Activated naive CD4-positive, alpha-beta T cell treated with anti-CD3 and anti-CD28 coated beads, Interleukin-2, amount 50 U/mL, for 16 hours (primary cell): Measurements from ENCODE around the gene FAM204A.

ENCODE experiments used
- DNase-seq: peaks from one replicate; pipeline ENCODE4 v3.0.0-alpha.2; 2020

FAM204A gene

DNA sequence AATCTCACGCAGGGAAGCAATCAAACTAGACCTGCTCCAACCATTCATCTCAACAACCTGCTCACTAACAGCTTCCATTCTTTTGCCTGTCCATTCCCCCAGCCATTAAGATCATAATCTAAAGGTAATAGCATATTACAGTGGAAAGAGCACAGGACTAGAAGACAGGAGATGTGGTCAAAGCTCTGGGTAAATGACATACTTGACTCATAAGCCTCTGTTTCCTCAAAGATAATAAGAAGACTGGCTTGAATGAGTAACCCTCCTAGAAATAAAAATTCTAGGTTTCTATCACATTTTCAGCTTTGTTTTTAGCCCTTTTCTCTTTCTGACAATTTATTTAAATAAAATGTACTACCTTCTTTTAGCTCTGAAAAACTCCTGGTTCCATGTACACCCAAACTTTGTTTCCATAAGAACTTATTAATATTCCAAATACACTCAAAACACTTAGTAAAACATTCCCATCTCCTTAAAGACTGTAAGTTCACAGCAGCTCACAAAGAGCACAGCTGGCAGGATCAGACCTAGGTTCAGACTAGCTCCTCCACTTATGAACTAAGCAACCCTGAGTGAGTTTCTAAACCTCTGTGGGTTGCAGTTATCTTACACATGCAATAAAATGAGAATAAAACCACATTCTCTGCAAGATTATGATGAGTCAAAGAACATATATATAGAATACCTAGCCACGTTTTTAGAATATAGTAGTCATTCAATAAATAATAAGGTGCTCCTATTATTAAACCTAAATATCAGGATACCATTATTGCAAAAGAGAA, 11.6 kb downstream of the FAM204A start:
- DNase-seq, result no peak

DNA sequence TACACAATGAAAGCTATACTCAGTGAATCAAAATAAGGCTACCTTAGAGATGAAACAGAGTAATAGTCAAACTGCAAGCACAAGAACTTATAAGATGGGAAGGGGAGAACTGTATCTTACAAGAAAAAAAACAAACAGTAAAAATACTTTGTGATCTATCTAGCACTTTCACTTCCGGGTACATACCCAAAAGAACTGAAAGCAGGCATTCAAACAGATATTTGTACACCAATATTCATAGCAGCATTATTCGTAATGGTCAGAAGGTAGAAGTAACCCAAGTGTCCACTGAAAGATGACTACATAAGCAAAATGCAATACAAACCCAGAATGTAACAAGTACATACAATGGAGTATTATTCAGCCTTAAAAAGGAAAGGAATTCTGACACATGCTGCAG, 18.0 kb downstream of the FAM204A start:
- no peak for DNase-seq

DNA sequence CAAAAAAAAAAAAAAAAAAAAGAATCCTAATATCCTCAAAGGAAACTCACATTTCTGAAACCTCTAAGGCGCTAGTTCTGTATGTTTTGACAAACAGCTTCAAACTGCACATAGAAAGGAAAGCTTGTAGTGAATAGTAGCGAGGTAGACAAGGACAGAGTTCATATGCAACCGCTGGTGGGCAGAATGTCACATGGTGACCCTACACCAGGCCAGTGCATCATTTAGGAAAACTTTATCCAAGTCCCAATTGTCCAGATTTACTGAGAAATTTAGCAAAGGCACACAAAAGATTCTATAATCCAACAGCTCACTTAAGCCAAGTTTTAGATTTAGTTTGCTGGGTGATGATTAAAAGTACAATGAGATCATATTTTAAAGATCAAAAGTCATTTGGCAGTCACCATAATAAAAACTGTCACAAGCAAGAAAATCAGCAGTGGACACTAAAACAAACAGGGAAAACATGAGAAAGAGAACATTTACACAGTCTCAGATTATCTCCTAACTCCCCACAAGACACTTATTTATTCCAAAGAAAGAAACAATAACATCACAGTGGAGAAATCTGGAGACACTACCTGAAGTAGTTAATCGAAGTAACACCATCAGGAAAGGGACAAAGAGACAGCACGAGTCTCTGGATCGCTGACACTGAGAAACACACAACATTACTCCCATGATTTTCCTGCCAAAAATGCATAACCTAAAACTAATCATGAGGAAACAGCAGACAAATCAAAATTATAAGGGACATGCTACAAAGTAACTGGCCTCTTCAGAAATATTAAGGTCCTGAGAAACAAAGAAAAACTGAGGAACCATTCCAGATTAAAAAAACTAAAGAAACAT, 20.2 kb downstream of the FAM204A start:
- no peak for DNase-seq

DNA sequence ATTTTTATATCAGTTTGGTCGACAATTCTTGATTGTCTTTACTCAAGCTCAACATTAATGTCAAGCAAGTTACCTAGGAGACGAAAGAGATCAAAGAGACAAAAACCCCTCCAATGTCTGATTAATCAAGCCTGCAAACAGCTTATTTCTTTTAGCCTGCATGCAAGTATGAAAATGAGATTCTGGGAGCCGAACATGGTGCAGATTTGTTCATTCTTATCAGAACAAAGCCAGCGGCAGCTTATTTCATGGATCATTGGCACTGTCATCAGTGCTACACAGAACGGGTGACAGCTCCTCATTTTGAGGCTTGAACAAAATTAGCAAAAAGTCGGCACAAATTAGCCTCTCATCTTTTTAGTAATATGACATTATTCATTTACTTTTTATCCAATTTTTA, 26.5 kb downstream of the FAM204A start:
- DNase-seq, result no peak

DNA sequence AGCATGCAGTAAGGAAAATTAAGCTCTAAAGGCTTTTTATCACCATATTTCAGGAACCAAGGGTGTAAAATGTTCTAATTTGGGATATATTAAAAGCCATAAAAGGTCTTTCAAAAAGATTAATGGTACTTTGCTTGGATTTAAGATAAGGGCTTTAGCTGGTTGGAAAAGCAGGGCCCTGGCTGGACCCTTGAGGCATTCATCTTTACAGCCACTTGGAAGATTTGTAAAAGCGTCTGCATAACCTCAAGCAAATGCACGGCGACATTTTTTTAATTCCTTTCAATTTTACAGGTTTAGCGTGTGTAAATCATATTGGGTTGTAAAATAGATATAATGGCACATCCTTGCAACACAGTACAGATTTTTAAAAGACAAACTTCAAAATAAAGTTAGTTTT, 27.2 kb downstream of the FAM204A start:
- no peak for DNase-seq

DNA sequence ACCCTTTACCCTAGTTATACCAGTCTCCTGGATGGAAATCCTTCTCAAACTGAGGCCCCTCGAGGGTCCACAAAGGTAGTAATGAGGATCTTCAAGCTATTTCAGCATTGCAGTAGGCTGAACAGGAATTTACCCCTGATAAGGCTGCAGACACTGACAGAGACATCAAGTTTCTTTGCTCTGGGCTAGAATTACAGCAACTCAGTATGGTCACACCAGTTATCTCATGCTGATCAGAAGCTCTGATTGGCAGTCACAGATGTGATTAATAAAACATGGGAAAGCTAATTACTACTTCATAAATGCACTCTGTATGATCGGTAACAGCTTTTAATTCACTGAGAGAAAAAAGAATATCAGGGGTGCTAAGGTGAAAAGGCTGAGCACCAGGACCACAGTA, 30.6 kb downstream of the FAM204A start:
- no peak for DNase-seq

DNA sequence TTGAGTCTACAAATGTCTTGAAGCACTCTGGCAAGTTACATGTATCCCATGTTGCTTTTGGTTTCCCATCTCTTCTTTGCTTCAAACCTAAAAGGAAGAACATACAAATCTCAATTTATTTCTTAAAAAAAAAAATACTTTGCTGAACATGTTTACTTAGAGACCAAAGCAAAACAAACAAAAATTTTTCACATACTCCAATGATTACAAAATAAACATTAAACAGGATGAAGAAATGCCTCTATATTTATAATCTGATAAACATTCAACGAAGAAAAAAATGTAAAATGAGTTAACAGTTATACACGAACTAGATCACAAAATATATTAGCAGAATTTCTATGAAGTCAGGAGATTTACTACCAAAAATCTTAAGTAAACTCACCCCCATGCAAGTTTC, 31.3 kb downstream of the FAM204A start:
- DNase-seq, result no peak

DNA sequence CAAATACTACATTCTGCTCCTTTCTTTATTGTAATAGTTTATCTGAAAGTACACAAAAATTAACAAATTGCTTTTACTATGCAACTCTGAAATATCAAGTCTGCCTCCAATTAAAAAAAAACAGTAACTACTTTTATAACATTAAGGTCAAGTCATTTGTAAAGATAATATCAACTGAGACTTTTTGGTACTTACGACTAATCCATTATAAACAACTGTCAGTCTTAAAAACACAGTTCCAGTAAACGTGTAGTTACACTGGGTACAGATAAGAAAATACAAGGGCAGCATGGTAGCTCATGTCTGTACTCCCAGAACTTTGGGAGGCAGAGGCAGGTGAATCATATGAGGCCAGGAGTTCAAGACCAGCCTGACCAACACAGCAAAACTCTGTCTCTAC, 32.2 kb downstream of the FAM204A start:
- DNase-seq, result no peak

DNA sequence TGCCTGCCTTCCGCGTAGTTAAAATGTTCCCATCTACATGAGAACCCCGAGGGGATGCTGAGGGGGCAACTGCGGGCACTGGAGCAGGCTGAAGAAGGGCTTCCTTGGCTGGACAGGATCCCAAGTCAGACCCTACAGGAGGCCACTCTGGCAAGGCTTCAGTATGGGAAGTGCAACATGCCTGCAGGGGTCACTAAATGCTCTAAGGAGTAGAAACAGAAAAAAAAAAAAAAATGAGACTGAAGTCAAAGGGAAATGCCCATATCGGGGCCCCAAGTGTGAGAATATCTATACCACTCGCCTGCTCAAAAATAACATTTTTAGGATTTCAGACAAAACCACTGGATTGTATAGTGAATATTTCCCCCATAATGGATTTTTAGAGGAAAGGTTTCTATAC, 33.5 kb downstream of the FAM204A start:
- DNase-seq, result no peak

DNA sequence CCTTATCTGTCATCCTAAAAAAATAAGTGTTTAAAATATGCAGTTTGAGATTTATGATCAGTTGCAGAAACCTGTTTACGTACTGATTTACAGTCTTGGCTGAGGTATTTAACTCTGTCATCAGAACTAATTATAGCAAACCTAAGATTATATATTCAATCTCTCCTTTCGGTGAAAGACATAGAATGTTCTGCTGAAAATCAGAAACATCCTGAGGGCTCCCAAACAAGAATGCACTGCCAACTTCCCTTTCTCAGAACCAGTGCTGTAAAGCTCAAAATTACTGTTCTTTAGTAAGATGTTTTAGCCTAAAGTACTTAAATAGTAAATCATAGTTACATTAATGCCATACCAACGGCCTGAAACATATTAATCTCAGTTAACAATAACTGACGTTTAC, 34.3 kb downstream of the FAM204A start:
- DNase-seq, result no peak

DNA sequence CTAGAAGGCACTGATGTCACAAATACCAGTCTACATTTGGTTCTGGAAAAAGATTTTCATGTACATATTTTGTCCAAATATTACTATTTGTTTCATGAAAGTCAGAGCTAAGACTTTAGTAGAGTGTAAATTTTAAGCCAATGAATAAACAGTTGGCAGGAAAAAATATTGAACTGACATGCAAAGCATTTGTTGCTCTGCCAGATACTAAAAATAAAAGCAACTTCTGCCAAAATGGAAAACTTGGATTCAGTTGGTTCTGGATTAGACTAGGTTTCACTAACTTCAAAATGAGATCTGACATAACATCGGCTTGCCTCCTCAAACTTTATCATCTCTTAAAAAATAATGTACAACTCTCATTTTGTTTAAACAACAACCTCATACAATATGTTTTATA, 34.9 kb downstream of the FAM204A start:
- DNase-seq, result no peak

DNA sequence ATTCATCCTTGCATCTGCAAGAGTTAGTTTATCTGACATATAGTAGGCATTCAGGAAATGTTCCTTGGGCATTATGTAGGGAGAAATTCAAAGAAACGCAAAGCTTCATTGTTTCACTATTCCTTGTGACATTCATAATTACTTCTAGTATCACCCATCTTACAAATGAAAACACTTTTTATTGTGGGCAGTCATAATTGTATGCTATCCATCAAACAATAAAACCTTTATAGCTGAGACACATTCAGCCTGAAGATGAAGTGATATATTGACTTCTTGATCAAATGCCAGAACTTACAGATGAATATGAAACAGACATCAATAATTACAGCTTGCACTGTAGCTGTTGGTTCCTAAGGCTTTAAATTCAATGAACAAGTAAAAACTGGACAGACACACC, 36.4 kb downstream of the FAM204A start:
- DNase-seq, result no peak

DNA sequence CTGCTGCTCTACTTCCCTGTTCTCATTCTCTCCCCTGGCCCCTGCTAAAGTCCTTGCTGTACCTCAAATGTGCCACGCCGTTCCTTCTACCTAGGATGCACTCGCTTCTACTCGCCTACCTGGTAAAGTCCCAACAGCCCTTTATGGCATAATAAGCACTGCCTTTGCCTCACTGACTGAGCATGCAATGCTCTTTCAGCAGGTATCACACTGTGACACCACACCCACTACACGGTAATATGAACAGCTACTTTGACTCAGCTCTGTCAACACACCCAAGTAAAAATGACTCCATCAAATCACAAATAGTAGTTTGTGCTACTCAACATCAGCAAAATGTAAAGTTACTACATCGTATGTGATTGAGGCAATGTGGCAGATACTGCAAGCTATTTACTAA, 37.6 kb downstream of the FAM204A start:
- no peak for DNase-seq

DNA sequence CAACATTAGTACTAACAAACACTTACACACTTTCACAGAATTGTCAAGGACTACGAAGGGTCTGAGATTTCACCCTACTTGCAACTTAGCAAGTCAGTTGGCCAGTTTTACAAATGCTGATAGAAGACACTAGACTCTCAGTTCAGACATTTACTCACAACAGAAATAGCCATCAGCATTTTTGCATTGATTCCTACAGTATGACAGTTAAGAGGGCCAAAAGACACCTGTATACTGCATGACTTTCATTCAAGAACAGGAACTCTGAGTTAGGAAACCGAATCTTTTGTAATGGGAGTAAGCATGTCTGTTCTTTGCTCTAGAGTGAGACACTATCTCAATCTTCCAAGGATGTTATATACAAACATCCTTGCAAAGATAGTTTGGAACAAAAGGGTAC, 40.9 kb downstream of the FAM204A start:
- no peak for DNase-seq

DNA sequence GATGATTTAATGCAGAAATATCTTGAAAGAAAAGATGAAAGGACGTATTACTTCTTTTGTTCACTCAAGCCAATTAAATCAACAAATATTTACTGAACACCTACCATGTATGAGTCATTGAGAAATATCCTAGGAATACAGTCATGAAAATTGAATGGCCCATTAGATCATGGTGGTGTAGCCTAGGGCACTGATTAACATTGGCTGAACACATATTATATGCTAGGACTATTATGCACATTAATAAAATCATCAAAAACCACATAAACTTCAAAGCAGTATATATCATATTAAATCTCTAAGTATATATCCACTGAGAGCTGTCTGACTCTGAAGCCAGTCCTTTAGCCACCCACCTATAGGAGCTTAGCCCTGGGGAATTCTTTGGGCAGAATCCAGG, 41.8 kb downstream of the FAM204A start:
- DNase-seq, result no peak

DNA sequence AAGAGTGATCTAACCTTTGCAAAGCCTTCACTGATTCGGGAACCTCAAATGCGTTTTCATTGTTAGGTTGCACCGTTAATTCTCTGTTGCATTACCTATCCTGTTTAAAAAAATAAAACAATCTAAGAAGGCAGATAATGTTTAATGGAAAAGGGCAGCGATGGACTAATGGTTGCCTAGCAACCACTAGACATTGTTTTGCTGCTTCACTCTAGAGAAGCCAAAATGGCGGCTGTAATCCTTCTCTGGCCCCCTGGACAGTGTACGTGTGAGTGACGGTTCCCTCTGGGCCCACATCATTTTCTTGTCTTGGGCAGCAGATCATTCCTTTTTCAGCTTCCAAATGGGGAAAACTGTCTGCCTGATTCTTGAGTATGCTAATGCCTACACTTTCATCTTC, 43.3 kb downstream of the FAM204A start:
- no peak for DNase-seq

DNA sequence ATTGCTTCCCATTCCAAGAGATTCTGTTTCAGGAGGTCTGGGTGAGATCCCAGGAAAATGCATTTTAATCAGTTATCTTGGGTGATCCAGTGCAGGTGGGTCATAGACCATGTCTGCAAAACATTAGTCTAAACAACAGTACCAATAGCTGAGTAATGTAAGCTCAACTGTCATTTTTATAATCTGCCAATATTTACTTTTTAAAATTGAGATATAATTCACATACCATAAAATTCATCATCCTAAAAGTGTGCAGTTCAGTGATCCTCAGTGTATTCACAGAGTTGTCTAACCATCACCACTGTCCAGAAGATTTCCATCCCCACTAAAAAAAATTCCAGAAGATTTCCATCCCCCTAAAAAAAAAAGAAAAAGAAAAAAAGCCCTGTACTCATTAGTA, 51.0 kb downstream of the FAM204A start:
- DNase-seq, result no peak

DNA sequence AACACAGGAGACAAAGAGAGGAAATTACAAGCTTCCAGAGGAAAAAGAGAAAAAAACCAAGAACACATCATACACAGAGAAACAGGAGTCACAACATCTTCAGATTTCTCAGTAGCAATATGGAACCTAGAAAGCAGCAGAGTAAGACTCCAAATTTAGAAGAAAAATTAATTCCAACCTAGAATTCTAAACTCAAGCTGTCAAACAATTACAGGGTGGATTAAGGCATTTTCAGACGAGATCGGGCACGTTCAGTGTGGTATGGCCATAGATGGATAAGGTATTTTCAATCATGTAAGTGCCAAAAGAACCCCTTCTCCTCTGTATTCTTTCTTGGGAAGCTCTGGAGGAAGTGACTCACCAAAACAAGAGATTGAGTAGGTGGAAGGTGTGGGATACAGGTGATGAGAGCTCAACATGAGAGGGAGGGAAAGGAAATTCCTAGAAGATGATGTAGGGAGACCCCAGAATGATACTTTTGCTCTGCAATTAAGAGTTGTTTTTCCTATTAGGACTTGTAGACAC, 51.6 kb downstream of the FAM204A start:
- DNase-seq, result no peak

DNA sequence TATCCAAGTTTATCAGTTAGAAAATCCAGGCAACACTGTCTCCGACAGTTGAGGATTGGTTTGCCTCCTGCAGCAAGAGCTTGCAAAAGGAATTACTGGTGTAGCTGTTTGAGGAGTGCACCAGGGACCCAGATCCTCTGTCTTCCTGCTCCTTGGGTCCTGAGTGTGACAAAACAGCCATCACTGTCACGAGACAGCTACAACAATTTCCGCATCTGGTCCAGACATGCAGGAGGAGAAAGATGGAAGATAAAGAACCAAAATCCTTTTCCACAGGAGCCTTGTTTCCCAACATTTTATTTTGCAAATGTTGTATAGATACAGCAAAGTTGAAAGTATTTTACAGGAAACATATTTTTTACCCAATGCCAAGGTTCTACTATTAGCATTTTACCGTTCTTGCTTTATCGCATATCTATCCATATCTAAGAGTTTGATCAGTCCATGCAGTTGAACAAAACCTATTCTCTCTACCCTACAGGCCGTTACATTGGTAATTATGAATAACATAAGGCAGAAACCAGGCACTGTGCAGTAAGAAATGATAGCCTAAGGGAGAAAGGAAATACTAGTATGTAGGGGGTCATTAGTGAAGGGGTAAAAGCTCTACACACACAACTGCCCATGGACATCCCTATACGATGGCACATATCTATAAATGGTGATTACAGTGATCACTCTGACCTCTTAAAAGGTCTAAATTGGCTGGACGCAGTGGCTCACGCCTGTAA, 54.9 kb downstream of the FAM204A start:
- DNase-seq, result no peak

DNA sequence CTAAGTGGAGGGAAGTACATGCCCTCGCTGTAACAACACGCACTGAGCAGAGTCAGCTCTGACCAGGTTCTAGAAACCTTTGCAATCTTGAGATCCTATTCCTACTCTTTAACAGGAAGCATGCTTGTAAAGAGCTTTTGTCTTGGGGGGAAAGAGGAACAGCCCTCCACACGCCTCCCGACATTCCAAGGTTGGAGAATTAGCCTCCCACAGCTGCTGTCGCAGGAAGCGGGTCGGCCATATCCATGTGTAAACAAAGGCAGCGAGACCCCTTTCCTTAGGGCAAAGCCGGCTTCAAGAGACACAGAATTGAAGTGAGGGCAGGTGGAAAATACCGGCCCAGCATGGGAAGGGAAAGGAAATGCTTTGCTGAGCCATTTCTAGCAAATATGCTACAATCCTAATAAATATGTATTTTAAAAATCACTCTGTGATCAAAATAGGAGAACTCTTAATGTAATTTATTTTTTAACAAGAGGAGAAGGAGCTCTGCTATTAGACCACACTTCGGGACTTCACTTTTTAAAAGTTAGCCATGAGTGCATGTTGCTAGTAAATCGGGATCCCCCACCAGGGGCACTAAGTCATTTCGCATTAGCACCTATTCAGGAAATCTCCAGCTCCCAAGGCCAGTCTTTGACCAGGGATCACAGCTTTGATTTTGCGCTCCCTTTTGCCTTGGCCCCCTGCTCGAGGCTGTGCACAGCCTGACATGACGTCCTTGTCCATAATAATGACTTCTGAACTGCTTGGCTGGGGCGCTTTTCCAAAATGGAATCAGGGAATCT, 55.9 kb downstream of the FAM204A start:
- no peak for DNase-seq

DNA sequence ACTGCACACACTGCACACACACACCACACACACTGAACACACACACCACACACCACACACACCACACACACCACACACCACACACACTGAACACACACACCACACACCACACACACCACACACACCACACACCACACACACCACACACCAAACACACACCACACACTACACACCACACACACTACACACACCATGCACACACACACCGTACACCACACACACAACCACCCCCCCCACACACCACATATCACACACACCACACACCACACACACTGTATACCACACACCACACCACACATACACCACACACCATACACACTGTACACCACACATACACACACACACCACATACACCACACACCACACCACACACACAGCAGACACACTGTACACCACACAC, 59.5 kb downstream of the FAM204A start:
- no peak for DNase-seq

DNA sequence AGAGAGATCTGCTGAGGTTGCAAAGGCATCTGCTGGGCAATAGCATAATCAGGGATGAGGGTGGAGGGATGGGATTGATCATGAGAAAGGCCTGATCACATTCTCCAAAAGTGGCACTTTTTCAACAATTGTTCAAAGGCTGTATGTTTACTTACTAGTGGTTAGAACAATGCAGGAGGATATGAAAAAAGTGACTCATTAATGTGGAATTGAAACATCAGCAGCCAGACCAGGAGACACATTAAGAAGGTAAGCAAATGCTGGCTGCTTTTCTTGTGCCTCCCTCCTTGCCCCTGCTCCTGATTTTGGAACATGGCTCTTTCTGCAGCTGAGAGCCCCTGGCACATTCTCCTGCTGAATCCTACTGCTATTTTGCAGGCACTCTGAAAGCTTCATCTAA, 63.5 kb downstream of the FAM204A start:
- DNase-seq, result no peak

DNA sequence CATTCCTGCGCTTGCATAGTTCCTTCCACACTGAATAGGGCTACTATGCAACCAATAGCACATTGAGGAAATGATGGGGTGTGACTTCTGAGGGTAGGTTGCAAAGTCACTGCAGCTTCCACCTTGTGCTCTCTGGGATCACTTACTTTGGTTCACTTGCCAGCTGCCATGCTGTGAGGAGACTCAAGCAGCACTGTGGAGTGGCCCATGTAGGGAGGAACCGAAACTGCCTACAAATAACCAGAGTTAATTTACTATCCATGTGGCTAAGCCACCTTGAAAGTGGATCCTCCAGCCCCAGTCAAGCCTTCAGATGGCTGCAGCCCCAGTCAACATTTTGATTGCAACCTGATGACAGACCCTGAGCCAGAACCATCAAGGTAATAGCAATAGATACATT, 64.3 kb downstream of the FAM204A start:
- no peak for DNase-seq
